BJ (cell line): Measurements from ENCODE around the gene NLRP4. TPM values are rescaled to one million over a fixed set of nuclear protein-coding genes. Genes with fewer than 3 reads are reported as not detected.

Experiments
- CTCF ChIA-PET: fragments of 350-600 bp; formaldehyde crosslinking; extraction: SDS; loops from one replicate; lab custom pipeline; 2021; ENCODE audit warnings: antibody characterized with exemption, inconsistent platforms; lab: Yijun Ruan, JAX
- POLR2A ChIA-PET: fragments of 300-600 bp; sonication (Branson Sonifier 250); formaldehyde crosslinking; extraction: SDS; loops from one replicate; lab custom pipeline; 2021; ENCODE audit warnings: antibody characterized with exemption; lab: Charles Lee
- DNase-seq: peaks from one replicate; pipeline ENCODE4 v3.0.0-alpha.2; 2011; ENCODE audit warnings: low read depth
- H3K27me3 ChIP-seq: 2 replicates; pipeline ENCODE4 v1.6.0; 2011; ENCODE audit warnings: low read length; ENCODE audit not compliant: control insufficient read depth, insufficient read depth
- H3K36me3 ChIP-seq: 2 replicates; pipeline ENCODE4 v1.5.1; 2011; ENCODE audit warnings: low read length; ENCODE audit not compliant: control insufficient read depth, insufficient read depth
- H3K4me3 ChIP-seq: 2 replicates; pipeline ENCODE4 v1.5.1; 2011; ENCODE audit warnings: low read depth, mild to moderate bottlenecking, control low read depth, low read length
- CTCF ChIP-seq: IDR thresholded peaks from 2 replicates; pipeline ENCODE4 v1.5.1; 2011; ENCODE audit warnings: low read depth, mild to moderate bottlenecking, control low read depth, inconsistent platforms, low read length, moderate library complexity; ENCODE audit not compliant: insufficient read depth
- polyA plus RNA-seq: library from polyadenylated mRNA; depleted of rRNA; stranded (reverse); fragments of >200 nt; gene quantifications from 2 replicates; pipeline ENCODE4 v1.2.3, GENCODE V29; 2011

The NLRP4 gene
- polyA plus RNA-seq, 1 experiment = not detected

GRCh38 chr19:55857149-55857548, 20.8 kb downstream of the NLRP4 start:
- POLR2A ChIA-PET = no interaction called here
- no peak for TF ChIP-seq CTCF
- Histone ChIP-seq H3K36me3 (no peaks in the 10 kb centered on the region), H3K4me3 (no peak overlapping the region), H3K27me3 (no peaks in the 10 kb centered on the region)
- DNase-seq = no peak
- CTCF ChIA-PET = no interaction called here

- no peaks in the 10 kb centered on the region for H3K27me3 ChIP-seq
- H3K36me3 ChIP-seq = no peaks in the 10 kb centered on the region
- POLR2A ChIA-PET = no interaction called here
- TF ChIP-seq CTCF = no peak
- DNase-seq = no peak
- no peak overlapping the region for H3K4me3 ChIP-seq
- CTCF ChIA-PET = interaction anchor here (0.5 to 1.4 kb wide), 2 partner anchors 8 to 1182 kb away, joined by 3 to 4 read pairs; no protein-coding TSS in a partner anchor
Measured at GRCh38 chr19:55857974-55858373, 21.6 kb downstream of the NLRP4 start.

GRCh38 chr19:55858401-55858800, 22.1 kb downstream of the NLRP4 start:
- no peak for DNase-seq
- H3K36me3 ChIP-seq = no peaks in the 10 kb centered on the region
- no peak for TF ChIP-seq CTCF
- POLR2A ChIA-PET = no interaction called here
- CTCF ChIA-PET = interaction anchor here (0.5 to 1.4 kb wide), 3 partner anchors 9 to 1182 kb away, joined by 3 to 4 read pairs (median 3); no protein-coding TSS in a partner anchor
- no peak overlapping the region for H3K4me3 ChIP-seq
- no peaks in the 10 kb centered on the region for H3K27me3 ChIP-seq

- ChIA-PET CTCF (interaction anchor here (0.5 to 1.4 kb wide), 2 partner anchors 9 to 634 kb away, joined by 3 read pairs; no protein-coding TSS in a partner anchor), POLR2A (no interaction called here)
- TF ChIP-seq CTCF = no peak
- Histone ChIP-seq H3K4me3 (no peak overlapping the region), H3K27me3 (no peaks in the 10 kb centered on the region), H3K36me3 (no peaks in the 10 kb centered on the region)
- DNase-seq = no peak
Measured at GRCh38 chr19:55858969-55859368, 22.6 kb downstream of the NLRP4 start.

- DNase-seq = no peak
- no peaks in the 10 kb centered on the region for H3K27me3 ChIP-seq
- H3K4me3 ChIP-seq = no peak overlapping the region
- CTCF ChIA-PET = no interaction called here
- POLR2A ChIA-PET = no interaction called here
- no peak for TF ChIP-seq CTCF
- H3K36me3 ChIP-seq = no peaks in the 10 kb centered on the region
Measured at GRCh38 chr19:55866521-55866920, 30.2 kb downstream of the NLRP4 start.
